Retina (tissue), 1 donor: Measurements from ENCODE around the gene PLEKHN1.
"Not testable (repeated sequence)": the region's sequence is repeated elsewhere in the genome, so short reads cannot be mapped to it uniquely, and the experiment has no call there.

Experiments used
- DNase-seq: peaks from one replicate; pipeline ENCODE4 v3.0.0-alpha.2; 2016

Gene PLEKHN1

GRCh38 chr1:944341-945325 lies 21.6 kb upstream of the PLEKHN1 start:
- peak; percentile 81 for DNase-seq

- no peak for DNase-seq
Observed at GRCh38 chr1:945688-946556, 20.4 kb upstream of the PLEKHN1 start.

GRCh38 chr1:946811-947210 lies 19.5 kb upstream of the PLEKHN1 start:
- not testable (repeated sequence) for DNase-seq

- no peak for DNase-seq
Observed at GRCh38 chr1:947958-948357, 18.3 kb upstream of the PLEKHN1 start.

GRCh38 chr1:950268-950667 lies 16.0 kb upstream of the PLEKHN1 start:
- DNase-seq: no peak

- no peak for DNase-seq
Observed at GRCh38 chr1:950881-951280, 15.4 kb upstream of the PLEKHN1 start.

GRCh38 chr1:951364-951763 lies 14.9 kb upstream of the PLEKHN1 start:
- no peak for DNase-seq

- no peak for DNase-seq
Observed at GRCh38 chr1:952201-952600, 14.1 kb upstream of the PLEKHN1 start.

- no peak for DNase-seq
Observed at GRCh38 chr1:952603-953002, 13.7 kb upstream of the PLEKHN1 start.

GRCh38 chr1:953524-954320 lies 12.6 kb upstream of the PLEKHN1 start:
- DNase-seq: no peak

GRCh38 chr1:954927-955326 lies 11.4 kb upstream of the PLEKHN1 start:
- no peak for DNase-seq

- DNase-seq: no peak
Observed at GRCh38 chr1:955474-955873, 10.8 kb upstream of the PLEKHN1 start.

GRCh38 chr1:956636-957035 lies 9.6 kb upstream of the PLEKHN1 start:
- no peak for DNase-seq

GRCh38 chr1:958823-959730 lies 7.2 kb upstream of the PLEKHN1 start, which contains the start of gene NOC2L:
Gene NOC2L (minus strand): TSS chr1:959256. CDS start chr1:959240, 16 bp downstream.
- DNase-seq: peak; percentile 90

- no peak for DNase-seq
Observed at GRCh38 chr1:959731-960362, 6.4 kb upstream of the PLEKHN1 start.

- peak; percentile 68 for DNase-seq
Observed at GRCh38 chr1:960363-961131, 5.7 kb upstream of the PLEKHN1 start, which contains the start of gene KLHL17. Gene KLHL17 (plus strand): TSS chr1:960584. CDS start chr1:960694, 110 bp downstream.

- peak; percentile 59 for DNase-seq
Observed at GRCh38 chr1:961132-961669, 5.1 kb upstream of the PLEKHN1 start.

- DNase-seq: no peak
Observed at GRCh38 chr1:962381-963300, 3.6 kb upstream of the PLEKHN1 start.

- no peak for DNase-seq
Observed at GRCh38 chr1:963301-963651, 3.0 kb upstream of the PLEKHN1 start.
